Adipose tissue (tissue), 3 donors: ENCODE measurements around the gene GBE1. TPM values are rescaled to one million over a fixed set of nuclear protein-coding genes. Genes with fewer than 3 reads are reported as not detected.

ENCODE experiments used
- H3K27ac ChIP-seq: one replicate; pipeline ENCODE4 v1.5.1; 2013; ENCODE audit warnings: low read depth, low read length
- WGBS, 3 donors: extraction: QIAGEN DNeasy Blood & Tissue Kit; methylation state at CpG; one replicate each; pipeline ENCODE4 v1.1.7; 2013; 5-methylcytosine and 5-hydroxymethylcytosine counted together
- polyA plus RNA-seq, 3 donors: library from polyadenylated mRNA; stranded (reverse); fragments of 200-250 nt; gene quantifications; one replicate each; pipeline ENCODE4 v1.2.3, GENCODE V29; 2013
- donor health status: healthy with polysubstance abuse.
- donor health status: Bipolar disorder and iron deficiency.
- donor health status: healthy.

GBE1 gene
- polyA plus RNA-seq, 3 donors: 18.2 to 73.2 (median 36.4) TPM

GRCh38 chr3:81465510-81466200 is 295.8 kb downstream of the GBE1 start:
- 72 to 86% (median 81%) methylated on average over 7 of the region's 7 CpGs for WGBS, 3 donors
- no peak overlapping the region for H3K27ac ChIP-seq

GRCh38 chr3:81463781-81464180 is 297.7 kb downstream of the GBE1 start:
- no peak overlapping the region for H3K27ac ChIP-seq
- 57 to 87% (median 75%) methylated on average over 3 of the region's 3 CpGs for WGBS, 3 donors

DNA sequence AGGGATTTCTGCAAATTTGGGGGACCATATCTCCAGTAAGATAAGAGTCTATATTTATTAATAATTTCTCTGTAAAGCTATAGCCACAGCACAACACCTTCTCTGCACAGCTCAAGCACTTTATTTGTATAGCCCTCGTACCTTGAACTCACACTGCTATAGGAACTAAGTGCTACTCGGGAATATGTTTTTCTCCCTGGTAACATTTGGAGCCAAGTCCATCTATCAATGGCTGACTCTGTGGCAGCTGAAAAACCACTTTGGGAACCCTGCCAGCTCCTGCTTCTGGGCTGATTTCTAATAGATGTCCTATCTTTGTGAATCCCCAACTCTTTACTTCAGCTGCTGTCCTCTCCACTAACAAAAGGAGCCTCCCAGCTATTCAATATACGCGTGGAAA is 298.5 kb downstream of the GBE1 start:
- no peak overlapping the region for H3K27ac ChIP-seq
- 24 to 49% (median 46%) methylated on average over 4 of the region's 4 CpGs for WGBS, 3 donors

- H3K27ac ChIP-seq: no peak overlapping the region
These were observed 301.7 kb downstream of the GBE1 start for GRCh38 chr3:81459733-81460132.

GRCh38 chr3:81452418-81452817 is 309.0 kb downstream of the GBE1 start:
- no peak overlapping the region for H3K27ac ChIP-seq

GRCh38 chr3:81451611-81452010 is 309.8 kb downstream of the GBE1 start:
- no peak overlapping the region for H3K27ac ChIP-seq

DNA sequence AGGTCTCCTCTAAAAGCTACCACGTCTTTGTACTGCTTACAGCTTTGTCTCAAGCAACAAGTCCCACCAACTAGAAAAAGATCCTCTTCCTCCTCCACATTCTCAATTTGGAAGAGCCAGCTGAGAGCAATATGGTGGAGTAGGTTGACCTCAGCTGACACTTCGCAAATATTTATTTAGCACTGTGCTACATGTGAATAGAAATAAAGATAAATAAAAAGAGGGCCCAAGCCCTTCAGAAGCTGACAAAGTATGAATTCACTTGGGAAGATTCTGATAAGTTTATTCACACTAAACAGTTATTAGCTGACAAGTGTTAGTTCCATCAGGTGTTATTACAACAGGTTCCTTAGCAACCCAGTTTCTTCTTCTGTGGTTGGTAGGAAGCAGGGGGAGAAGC is 310.3 kb downstream of the GBE1 start:
- 81 to 90% (median 89%) methylated on average over 2 of the region's 2 CpGs for WGBS, 3 donors
- no peak overlapping the region for H3K27ac ChIP-seq

- 72 to 87% (median 74%) methylated on average over 1 of the region's 1 CpG for WGBS, 3 donors
These were observed 314.6 kb downstream of the GBE1 start for GRCh38 chr3:81446806-81447205.

DNA sequence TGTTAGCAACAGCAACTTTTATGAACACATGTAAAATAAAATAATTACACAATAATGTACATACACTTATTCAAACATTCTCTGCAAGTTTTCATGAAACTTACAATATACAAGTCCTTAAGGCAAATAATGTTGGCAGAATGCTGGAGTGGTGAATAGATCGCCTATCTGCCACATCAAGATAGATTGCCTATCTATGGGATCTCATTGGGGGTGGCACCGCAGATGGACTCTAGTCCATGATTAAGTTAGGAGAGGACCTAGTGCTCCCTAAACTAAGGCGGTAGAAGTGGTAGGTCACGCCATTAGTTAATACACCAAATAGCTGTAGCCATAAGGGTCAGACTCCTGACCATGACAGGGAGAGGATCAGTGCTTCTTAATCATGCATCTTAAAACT is 315.7 kb downstream of the GBE1 start:
- 98 to 100% (median 99%) methylated on average over 4 of the region's 4 CpGs for WGBS, 3 donors

More at GRCh38 chr3:81446806-81447205, 314.6 kb downstream of the GBE1 start:
- no peak overlapping the region for H3K27ac ChIP-seq

DNA sequence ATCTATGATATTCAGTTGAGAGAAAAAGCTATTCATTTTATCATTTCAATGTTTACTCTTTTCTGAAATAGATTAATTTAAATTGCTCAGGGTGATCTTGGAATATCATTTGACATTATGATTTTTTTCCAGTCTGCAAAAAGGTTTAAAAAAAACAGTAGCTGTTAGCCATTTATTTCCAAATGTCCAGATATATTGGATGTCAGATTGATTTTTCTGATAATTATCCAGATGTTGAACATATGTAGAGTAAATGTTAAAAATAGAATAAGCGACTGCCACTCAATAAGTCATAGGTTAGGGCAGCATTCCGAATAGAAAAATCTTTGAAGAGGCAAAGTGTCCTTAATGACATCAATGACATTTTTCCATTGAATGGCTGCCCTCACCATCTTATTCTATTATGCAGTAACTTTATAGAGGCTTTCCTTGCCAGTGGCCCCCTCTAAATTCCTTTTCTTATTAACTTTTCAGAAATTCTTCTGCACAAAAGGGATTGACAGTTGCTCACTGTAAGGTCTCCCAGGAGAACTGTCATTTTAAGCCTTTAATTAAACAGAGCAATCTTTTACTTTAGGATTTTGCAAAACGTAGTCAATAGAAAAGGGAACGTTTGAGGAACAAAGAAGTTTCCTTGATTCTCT is 316.5 kb downstream of the GBE1 start:
- no peak overlapping the region for H3K27ac ChIP-seq
- WGBS, 3 donors: 76 to 77% (median 77%) methylated on average over 4 of the region's 4 CpGs

More for the DNA sequence above, 315.7 kb downstream of the GBE1 start:
- no peak overlapping the region for H3K27ac ChIP-seq

GRCh38 chr3:81443958-81444357 is 317.5 kb downstream of the GBE1 start:
- no peak overlapping the region for H3K27ac ChIP-seq
- WGBS, 3 donors: 43 to 60% (median 47%) methylated on average over 1 of the region's 1 CpG

- 91 to 96% (median 93%) methylated on average over 3 of the region's 3 CpGs for whole genome bisulfite sequencing, 3 donors
- no peak overlapping the region for H3K27ac ChIP-seq
These were observed 318.0 kb downstream of the GBE1 start for GRCh38 chr3:81443457-81443782.

GRCh38 chr3:81442758-81443456 is 318.5 kb downstream of the GBE1 start:
- 69 to 83% (median 74%) methylated on average over 9 of the region's 9 CpGs for WGBS, 3 donors
- no peak overlapping the region for H3K27ac ChIP-seq

DNA sequence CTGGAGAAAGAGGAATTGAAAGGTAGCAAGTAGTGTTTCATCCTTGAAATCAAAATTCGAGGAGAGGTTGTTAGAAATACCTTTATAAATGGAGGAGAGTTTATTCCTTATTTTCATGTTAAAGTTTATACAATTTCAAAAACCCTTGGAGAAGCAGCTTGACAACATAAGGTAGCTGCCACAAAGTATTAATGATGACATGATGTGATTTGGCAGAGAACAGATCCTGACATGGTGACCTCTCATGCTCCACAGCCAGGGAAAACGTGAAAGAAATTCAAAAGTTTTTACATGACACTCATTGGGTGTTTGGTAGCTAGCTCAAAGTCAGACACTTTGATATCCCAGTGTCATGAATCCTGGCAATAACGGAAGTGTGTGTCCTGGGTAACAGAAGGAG is 320.8 kb downstream of the GBE1 start:
- 64 to 77% (median 73%) methylated on average over 3 of the region's 3 CpGs for WGBS, 3 donors
- no peak overlapping the region for H3K27ac ChIP-seq
